NT2/D1 (cell line): ENCODE results near the gene SCYL2.
"Not testable (repeated sequence)": the region's sequence is repeated elsewhere in the genome, so short reads cannot be mapped to it uniquely, and the experiment has no call there.

Experiments
- SUZ12 ChIP-seq: IDR thresholded peaks from 2 replicates; pipeline ENCODE4 v1.6.1; 2011; ENCODE audit not compliant: insufficient read length, insufficient read depth; ENCODE audit errors: extremely low read depth
- YY1 ChIP-seq: IDR thresholded peaks from 2 replicates; pipeline ENCODE4 v1.6.1; 2011; ENCODE audit not compliant: insufficient read length, insufficient read depth
- ZNF274 ChIP-seq: IDR thresholded peaks from 2 replicates; pipeline ENCODE4 v1.6.1; 2011; ENCODE audit warnings: mild to moderate bottlenecking, low read depth, low read length

DNA sequence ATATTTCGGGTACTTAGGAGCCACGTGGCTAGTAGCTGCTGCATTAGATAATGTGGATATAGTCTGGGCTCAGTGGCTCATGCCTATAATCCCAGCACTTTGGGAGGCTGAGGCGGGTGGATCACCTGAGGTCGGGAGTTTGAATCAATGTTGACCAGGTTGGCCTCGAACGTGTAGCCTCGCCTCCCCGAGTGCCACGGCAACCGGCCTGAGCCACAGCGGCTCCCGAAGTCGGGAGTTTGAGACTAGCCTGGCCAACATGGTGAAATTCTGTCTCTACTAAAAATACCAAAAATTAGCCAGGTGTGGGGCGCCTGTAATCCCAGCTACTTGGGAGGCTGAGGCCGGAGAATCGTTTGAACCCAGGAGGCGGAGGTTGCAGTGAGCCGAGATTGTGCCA lies 77.4 kb downstream of the SCYL2 start:
- not testable (repeated sequence) for TF ChIP-seq ZNF274, SUZ12, YY1
